Esophagus muscularis mucosa (tissue), 4 donors: Measurements from ENCODE around the gene LVRN. TPM values are rescaled to one million over a fixed set of nuclear protein-coding genes. Genes with fewer than 3 reads are reported as not detected.
"Not testable (repeated sequence)": the region's sequence is repeated elsewhere in the genome, so short reads cannot be mapped to it uniquely, and the experiment has no call there.

ENCODE experiments used
- DNase-seq: peaks from one replicate; pipeline ENCODE4 v3.0.0-alpha.2; 2017; ENCODE audit errors: extremely low spot score
- H3K27ac ChIP-seq, 4 donors: fragments of 200-600 bp; sonication (generic); replicated peaks in 1 of 4; 1 replicate in 3 of 4; 2 replicates in 1 of 4; pipeline ENCODE4 v1.5.1; 2016 to 2019; ENCODE audit warnings: mild to moderate bottlenecking in 1 of 4
- H3K27me3 ChIP-seq, 4 donors: fragments of 200-600 bp; sonication (generic); one replicate each; pipeline versions ENCODE4 v1.5.1 to v1.6.0; 2016 to 2019
- H3K36me3 ChIP-seq, 4 donors: fragments of 200-600 bp; sonication (generic); one replicate each; pipeline ENCODE4 v1.5.1; 2016 to 2019
- H3K4me1 ChIP-seq, 4 donors: fragments of 200-600 bp; sonication (generic); one replicate each; pipeline ENCODE4 v1.5.1; 2016 to 2019
- H3K4me3 ChIP-seq, 4 donors: fragments of 200-600 bp; sonication (generic); 1 replicate in 2 of 4; 2 replicates in 2 of 4; pipeline ENCODE4 v1.5.1; 2016 to 2019; ENCODE audit warnings: mild to moderate bottlenecking in 4 of 4, moderate library complexity in 1 of 4
- H3K9me3 ChIP-seq, 4 donors: fragments of 200-600 bp; sonication (generic); 1 replicate in 3 of 4; 2 replicates in 1 of 4; pipeline ENCODE4 v1.5.1; 2016 to 2019
- EP300 ChIP-seq: sonication (generic); formaldehyde crosslinking; IDR thresholded peaks from one replicate; pipeline ENCODE4 v1.6.1; 2017; ENCODE audit warnings: antibody characterized with exemption
- POLR2A ChIP-seq: fragments of 450-650 bp; IDR thresholded peaks from one replicate; pipeline ENCODE4 v1.6.1; 2017; ENCODE audit warnings: antibody characterized with exemption, moderate library complexity, mild to moderate bottlenecking, low read depth
- POLR2AphosphoS5 ChIP-seq, 2 donors: sonication (generic); formaldehyde crosslinking; IDR thresholded peaks; one replicate each; pipeline ENCODE4 v1.6.1; 2017; ENCODE audit warnings: antibody characterized with exemption in 2 of 2
- WGBS: methylation state at CpG from one replicate; pipeline ENCODE4 v1.1.5; 2018; 5-methylcytosine and 5-hydroxymethylcytosine counted together
- intact Hi-C: fragments of 100-400 bp; cut with DNase I; formaldehyde crosslinking; loops from one replicate; pipeline ENCODE4 v1.15.1; 2023
- total RNA-seq, 4 donors: library from RNA; depleted of rRNA; stranded (reverse); fragments of >200 nt; gene quantifications; one replicate each; pipeline versions ENCODE4 v1.1.0 to v1.2.1, GENCODE V29; 2016
- TF ChIP-seq, protein P1 (sequence below), 3 experiments: fragments of 200-600 bp in 2 of 3; fragments of 450-650 bp in 1 of 3; sonication (generic) in 2 of 3; IDR thresholded peaks; one replicate each; pipeline ENCODE4 v1.5.1; 2017 to 2019; ENCODE audit warnings: antibody characterized with exemption in 3 of 3, mild to moderate bottlenecking in 2 of 3, moderate library complexity in 1 of 3

The LVRN gene, protein sequence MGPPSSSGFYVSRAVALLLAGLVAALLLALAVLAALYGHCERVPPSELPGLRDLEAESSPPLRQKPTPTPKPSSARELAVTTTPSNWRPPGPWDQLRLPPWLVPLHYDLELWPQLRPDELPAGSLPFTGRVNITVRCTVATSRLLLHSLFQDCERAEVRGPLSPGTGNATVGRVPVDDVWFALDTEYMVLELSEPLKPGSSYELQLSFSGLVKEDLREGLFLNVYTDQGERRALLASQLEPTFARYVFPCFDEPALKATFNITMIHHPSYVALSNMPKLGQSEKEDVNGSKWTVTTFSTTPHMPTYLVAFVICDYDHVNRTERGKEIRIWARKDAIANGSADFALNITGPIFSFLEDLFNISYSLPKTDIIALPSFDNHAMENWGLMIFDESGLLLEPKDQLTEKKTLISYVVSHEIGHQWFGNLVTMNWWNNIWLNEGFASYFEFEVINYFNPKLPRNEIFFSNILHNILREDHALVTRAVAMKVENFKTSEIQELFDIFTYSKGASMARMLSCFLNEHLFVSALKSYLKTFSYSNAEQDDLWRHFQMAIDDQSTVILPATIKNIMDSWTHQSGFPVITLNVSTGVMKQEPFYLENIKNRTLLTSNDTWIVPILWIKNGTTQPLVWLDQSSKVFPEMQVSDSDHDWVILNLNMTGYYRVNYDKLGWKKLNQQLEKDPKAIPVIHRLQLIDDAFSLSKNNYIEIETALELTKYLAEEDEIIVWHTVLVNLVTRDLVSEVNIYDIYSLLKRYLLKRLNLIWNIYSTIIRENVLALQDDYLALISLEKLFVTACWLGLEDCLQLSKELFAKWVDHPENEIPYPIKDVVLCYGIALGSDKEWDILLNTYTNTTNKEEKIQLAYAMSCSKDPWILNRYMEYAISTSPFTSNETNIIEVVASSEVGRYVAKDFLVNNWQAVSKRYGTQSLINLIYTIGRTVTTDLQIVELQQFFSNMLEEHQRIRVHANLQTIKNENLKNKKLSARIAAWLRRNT
- 10 to 100 TPM in 1 of 4 donors, 1 to 10 TPM in 3; 1.3 to 11.2 (median 3.4) TPM for total RNA-seq

DNA sequence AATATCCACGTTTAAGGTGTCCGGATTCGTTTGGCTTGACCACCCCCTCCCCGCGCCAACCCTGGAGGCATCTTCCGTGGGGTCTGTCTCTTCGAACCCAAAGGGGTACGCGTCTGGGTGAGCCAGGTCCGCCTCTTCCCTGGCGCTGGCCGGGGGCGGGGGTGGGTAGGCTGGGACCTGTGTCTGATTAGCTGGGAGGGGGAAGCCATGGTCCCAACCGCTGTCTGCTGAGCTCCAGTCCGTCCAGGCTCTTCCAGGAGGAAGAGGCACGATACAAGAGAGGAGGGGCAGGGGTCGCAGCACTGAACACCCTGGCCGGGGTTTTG is at the start of gene LVRN:
TSS of gene LVRN (plus strand) at position 237 of the 326 bp plus-strand sequence. CDS start 143 bp downstream, outside the sequence.
- peak within 1 kb of the TSS; percentile 40 to 61 (median 49) for H3K4me3 ChIP-seq
- peaks cover 0 to 82% (median 25%) of the 10 kb centered on the region in 4 donors for H3K27me3 ChIP-seq
- H3K4me1 ChIP-seq: peaks cover 19 to 26% (median 25%) of the 10 kb centered on the region in 4 donors
- no peak for DNase-seq
- WGBS: 7% methylated on average over 13 of the region's 18 CpGs
- H3K9me3 ChIP-seq: no peaks in the 10 kb centered on the region
- no peak for TF ChIP-seq POLR2A
- TF ChIP-seq, protein P1, sequence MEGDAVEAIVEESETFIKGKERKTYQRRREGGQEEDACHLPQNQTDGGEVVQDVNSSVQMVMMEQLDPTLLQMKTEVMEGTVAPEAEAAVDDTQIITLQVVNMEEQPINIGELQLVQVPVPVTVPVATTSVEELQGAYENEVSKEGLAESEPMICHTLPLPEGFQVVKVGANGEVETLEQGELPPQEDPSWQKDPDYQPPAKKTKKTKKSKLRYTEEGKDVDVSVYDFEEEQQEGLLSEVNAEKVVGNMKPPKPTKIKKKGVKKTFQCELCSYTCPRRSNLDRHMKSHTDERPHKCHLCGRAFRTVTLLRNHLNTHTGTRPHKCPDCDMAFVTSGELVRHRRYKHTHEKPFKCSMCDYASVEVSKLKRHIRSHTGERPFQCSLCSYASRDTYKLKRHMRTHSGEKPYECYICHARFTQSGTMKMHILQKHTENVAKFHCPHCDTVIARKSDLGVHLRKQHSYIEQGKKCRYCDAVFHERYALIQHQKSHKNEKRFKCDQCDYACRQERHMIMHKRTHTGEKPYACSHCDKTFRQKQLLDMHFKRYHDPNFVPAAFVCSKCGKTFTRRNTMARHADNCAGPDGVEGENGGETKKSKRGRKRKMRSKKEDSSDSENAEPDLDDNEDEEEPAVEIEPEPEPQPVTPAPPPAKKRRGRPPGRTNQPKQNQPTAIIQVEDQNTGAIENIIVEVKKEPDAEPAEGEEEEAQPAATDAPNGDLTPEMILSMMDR (IDR thresholded peaks at IDR 0.05): no peak
- TF ChIP-seq POLR2AphosphoS5 (IDR thresholded peaks at IDR 0.05): no peak
- TF ChIP-seq EP300: no peak
- H3K27ac ChIP-seq: peak within 1 kb of the TSS; percentile 42 to 60 (median 46)
- intact Hi-C loops: no loop called here
- H3K36me3 ChIP-seq: no peaks in the 10 kb centered on the region

DNA sequence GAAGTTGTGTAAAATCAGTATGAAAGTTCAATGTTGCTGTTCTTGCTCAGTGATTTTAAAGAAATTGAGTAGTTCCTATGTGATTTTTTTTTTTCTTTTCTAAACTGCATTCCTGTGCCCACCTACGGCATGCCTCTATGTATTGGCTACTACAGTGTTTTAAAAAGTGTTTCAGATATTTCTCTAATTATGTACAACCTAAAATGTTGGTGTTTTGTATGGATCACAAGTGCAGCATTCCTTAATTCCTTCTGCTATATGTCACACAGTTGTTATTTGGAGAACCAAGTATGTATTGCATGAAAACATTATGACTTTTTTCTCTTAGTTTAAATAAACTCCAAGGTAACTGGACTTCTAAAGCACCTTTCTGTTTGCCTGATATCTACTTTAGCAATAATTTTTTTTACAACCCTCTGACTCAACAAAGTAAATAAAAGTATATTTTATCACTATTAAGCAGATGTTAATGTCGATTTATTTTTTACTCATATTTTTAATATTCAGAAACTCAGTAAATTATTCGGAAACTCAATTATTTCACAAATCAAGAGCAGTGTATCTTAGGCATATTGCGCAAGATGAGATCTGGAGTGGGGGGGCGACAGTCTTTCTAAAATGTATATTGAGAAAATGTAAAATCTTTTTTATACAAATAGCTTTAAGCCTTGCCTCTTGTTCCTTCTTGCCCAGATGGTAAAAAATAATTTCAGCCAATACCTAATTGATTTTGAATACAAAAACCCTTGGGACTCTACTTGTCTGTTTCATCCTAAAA is 48.5 kb upstream of the LVRN start:
- WGBS: 93% methylated on average over 5 of the region's 5 CpGs
- H3K27me3 ChIP-seq, H3K4me3 ChIP-seq, DNase-seq, H3K4me1 ChIP-seq, H3K36me3 ChIP-seq, intact Hi-C loops, H3K27ac ChIP-seq, H3K9me3 ChIP-seq: not testable (repeated sequence)

DNA sequence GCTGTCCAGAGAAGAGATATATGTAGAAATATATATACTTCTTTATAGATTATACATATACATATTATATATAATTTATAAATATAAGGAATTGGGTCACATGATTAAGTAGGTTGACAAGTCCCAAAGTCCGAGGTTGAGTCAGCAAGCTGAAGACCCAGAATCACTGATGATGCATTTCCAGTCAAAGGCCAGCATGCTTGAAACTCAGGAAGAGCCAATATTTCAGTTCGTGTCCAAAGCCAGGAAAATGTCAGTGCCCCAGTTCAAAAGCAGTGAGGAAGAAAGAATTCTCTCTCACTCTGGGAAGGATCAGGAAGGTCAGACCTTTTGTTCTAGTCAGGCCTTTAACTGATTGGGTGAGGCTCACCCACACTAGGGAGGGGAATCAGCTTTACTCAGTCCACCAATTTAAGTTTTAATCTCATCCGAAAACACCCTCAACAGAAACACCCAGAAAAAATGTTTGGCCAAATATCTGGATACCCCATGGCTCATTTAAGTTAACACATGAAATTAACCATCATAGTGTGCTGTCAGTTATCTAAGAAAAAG is 42.0 kb upstream of the LVRN start:
- 52% methylated on average over 3 of the region's 3 CpGs for WGBS
- Histone ChIP-seq H3K4me3 (no peak overlapping the region), H3K27ac (no peak overlapping the region), H3K27me3 (no peaks in the 10 kb centered on the region), H3K4me1 (no peaks in the 10 kb centered on the region), H3K9me3 (no peaks in the 10 kb centered on the region), H3K36me3 (peaks cover 0 to under 1% (median 0%) of the 10 kb centered on the region in 4 donors)
- DNase-seq: no peak
- TF ChIP-seq POLR2A: no peak
- TF ChIP-seq, protein P1 (IDR thresholded peaks at IDR 0.05): no peak
- no peak for TF ChIP-seq POLR2AphosphoS5 (IDR thresholded peaks at IDR 0.05)
- TF ChIP-seq EP300: no peak
- intact Hi-C loops: no loop called here

DNA sequence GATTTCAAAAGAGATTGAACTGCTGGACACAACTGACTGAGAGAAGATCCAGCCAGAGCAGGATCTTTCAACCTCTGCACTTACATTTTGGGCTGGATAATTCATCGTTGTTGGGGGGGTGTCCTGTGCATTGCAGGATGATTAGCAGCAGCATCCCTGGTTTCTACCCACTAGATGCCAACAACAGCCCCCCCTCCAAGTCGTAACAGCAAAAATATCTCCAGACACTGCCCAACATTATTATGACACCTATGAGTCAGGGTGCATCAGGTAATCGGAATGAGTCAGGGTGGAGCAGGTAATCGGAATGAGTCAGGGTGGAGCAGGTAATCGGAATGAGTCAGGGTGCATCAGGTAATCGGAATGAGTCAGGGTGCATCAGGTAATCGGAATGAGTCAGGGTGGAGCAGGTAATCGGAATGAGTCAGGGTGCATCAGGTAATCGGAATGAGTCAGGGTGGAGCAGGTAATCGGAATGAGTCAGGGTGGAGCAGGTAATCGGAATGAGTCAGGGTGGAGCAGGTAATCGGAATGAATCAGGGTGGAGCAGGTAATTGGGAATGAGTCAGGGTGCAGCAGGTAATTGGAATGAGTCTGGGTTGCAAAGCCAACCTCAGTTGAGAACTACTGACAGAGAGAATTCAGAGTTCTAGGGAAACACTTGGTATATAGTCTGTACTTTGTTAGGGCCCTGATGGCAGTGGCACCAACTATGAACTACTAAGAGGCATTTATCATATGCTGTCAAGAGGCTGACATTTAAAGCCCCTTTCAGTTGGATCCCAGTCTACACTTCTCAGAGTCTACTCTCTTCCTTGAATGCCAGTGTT is 33.5 kb upstream of the LVRN start:
- H3K36me3 ChIP-seq, DNase-seq, H3K4me3 ChIP-seq, H3K27ac ChIP-seq, H3K4me1 ChIP-seq, H3K27me3 ChIP-seq, H3K9me3 ChIP-seq, intact Hi-C loops: not testable (repeated sequence)
- 89% methylated on average over 12 of the region's 12 CpGs for WGBS

DNA sequence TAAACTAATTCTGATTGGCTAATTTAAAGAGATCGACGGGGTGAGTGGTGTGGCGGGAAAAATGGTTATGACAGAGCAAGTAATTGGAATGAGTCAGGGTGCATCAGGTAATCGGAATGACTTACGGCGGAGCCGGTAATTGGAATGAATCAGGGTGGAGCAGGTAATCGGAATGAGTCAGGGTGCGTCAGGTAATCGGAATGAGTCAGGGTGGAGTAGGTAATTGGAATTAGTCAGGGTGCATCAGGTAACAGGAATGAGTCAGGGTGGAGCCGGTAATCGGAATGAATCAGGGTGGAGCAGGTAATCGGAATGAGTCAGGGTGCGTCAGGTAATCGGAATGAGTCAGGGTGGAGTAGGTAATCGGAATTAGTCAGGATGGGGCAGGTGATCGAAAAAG is 32.1 kb upstream of the LVRN start:
- H3K36me3 ChIP-seq, H3K4me3 ChIP-seq, DNase-seq, H3K4me1 ChIP-seq, intact Hi-C loops, H3K27ac ChIP-seq, H3K27me3 ChIP-seq, H3K9me3 ChIP-seq: not testable (repeated sequence)
- 94% methylated on average over 17 of the region's 17 CpGs for WGBS
